Neural crest cell (in vitro differentiated cells): Measurements from ENCODE around the gene NUDCD3. TPM values are rescaled to one million over a fixed set of nuclear protein-coding genes. Genes with fewer than 3 reads are reported as not detected.

Source experiments
- DNase-seq: peaks from one replicate; pipeline ENCODE4 v3.0.0; 2021; ENCODE audit warnings: low read depth, mixed read lengths, low spot score
- H3K27ac Mint-ChIP-seq: one replicate; pipeline ENCODE4 v1.8.0; 2021; ENCODE audit warnings: mild to moderate bottlenecking, mixed read lengths; ENCODE audit not compliant: unreplicated experiment
- H3K27me3 Mint-ChIP-seq: 2 replicates; pipeline ENCODE4 v1.8.0; 2021; ENCODE audit warnings: low read depth, mild to moderate bottlenecking, mixed read lengths
- H3K36me3 Mint-ChIP-seq: 2 replicates; pipeline ENCODE4 v1.8.0; 2021; ENCODE audit warnings: low read depth, mild to moderate bottlenecking, mixed read lengths
- H3K4me1 Mint-ChIP-seq: 2 replicates; pipeline ENCODE4 v1.8.0; 2021; ENCODE audit warnings: mixed read lengths
- H3K4me3 Mint-ChIP-seq: one replicate; pipeline ENCODE4 v1.8.0; 2021; ENCODE audit warnings: mild to moderate bottlenecking, mixed read lengths
- H3K9me3 Mint-ChIP-seq: 2 replicates; pipeline ENCODE4 v1.8.0; 2021; ENCODE audit warnings: mixed read lengths
- CTCF ChIP-seq: fragments of 200-600 bp; sonication (generic); conservative IDR thresholded peaks from 2 replicates; pipeline ENCODE4 v1.5.0; 2021; ENCODE audit warnings: antibody characterized with exemption, mild to moderate bottlenecking
- total RNA-seq: library from RNA; stranded (reverse); gene quantifications from 2 replicates; pipeline ENCODE4 v1.2.1, GENCODE V29; 2021

The NUDCD3 gene
- total RNA-seq, 1 donor from 2014 or later, result 93.2 TPM

DNA sequence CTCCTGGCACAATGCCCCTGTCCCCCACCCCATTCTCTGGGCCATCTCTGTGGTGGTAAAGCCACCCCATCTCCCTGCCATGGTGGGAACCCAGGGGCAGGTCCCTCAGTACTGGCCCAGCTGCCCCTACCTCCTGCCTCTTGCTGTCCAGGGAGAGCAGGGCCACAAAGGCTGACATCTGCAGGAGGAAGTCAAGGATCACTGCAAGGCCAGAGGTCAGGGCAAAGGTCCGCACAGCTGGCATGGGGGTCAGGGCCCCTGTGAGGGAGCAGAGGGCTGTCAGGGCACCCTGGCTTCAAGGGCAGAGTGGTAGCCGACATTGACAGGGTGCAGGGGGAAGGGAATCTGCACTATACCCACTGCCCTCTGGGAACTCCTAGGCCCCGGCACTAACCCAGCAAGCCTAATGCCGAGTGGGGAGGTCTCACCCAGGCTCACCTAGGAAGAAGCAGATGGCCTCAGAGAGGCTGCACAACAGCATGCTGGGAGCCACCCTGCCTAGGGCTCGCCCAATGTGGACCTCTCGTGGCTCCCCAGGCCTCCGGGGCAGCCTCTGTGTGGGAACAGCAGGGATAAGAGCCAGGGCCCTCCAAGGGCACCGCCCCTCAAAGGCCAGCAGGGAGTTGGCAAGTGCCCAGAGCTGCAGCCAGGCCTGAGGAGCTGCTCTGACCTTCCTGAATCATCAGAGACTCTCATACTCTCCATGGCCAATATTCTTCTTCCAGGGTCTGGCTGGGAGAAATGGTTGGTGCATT is 43.0 kb upstream of the NUDCD3 start:
- H3K9me3 Mint-ChIP-seq, result peaks cover under 1% of the 10 kb centered on the region
- peaks cover under 1% of the 10 kb centered on the region for H3K27me3 Mint-ChIP-seq
- H3K4me1 Mint-ChIP-seq, result no peaks in the 10 kb centered on the region
- H3K27ac Mint-ChIP-seq, result peak overlapping the region; percentile 9
- H3K4me3 Mint-ChIP-seq, result no peak overlapping the region
- no peak for TF ChIP-seq CTCF
- no peak for DNase-seq
- H3K36me3 Mint-ChIP-seq, result peaks cover under 1% of the 10 kb centered on the region

GRCh38 chr7:44531421-44532380 is 41.2 kb upstream of the NUDCD3 start:
- H3K9me3 Mint-ChIP-seq, result peaks cover 2% of the 10 kb centered on the region
- H3K36me3 Mint-ChIP-seq, result peaks cover 2% of the 10 kb centered on the region
- DNase-seq, result no peak
- H3K27me3 Mint-ChIP-seq, result peaks cover 2% of the 10 kb centered on the region
- H3K4me3 Mint-ChIP-seq, result no peak overlapping the region
- no peaks in the 10 kb centered on the region for H3K4me1 Mint-ChIP-seq
- TF ChIP-seq CTCF, result no peak
- H3K27ac Mint-ChIP-seq, result no peak overlapping the region

DNA sequence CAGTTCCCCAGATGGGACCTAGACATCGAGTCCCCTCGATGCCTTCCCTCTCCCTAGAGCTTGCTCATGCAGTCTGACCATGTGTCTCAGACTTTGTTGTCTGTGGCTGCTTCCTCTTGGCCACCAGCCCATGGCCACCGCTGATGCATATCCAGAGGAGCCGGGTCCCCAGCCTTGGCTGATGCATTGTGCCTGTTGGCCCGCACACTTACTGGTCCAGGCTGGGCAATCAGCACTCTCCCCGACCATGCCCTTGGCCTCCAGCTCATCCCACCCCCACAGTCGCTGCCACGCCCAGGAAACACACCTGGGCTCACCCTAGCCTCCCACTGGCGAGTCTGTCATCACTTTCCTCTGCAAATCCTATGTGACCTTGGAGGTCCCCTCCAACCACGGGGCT is 40.5 kb upstream of the NUDCD3 start:
- peaks cover 2% of the 10 kb centered on the region for H3K9me3 Mint-ChIP-seq
- H3K4me3 Mint-ChIP-seq, result no peak overlapping the region
- H3K4me1 Mint-ChIP-seq, result no peaks in the 10 kb centered on the region
- H3K27ac Mint-ChIP-seq, result no peak overlapping the region
- H3K36me3 Mint-ChIP-seq, result peaks cover 2% of the 10 kb centered on the region
- no peak for DNase-seq
- peaks cover 2% of the 10 kb centered on the region for H3K27me3 Mint-ChIP-seq
- no peak for TF ChIP-seq CTCF

DNA sequence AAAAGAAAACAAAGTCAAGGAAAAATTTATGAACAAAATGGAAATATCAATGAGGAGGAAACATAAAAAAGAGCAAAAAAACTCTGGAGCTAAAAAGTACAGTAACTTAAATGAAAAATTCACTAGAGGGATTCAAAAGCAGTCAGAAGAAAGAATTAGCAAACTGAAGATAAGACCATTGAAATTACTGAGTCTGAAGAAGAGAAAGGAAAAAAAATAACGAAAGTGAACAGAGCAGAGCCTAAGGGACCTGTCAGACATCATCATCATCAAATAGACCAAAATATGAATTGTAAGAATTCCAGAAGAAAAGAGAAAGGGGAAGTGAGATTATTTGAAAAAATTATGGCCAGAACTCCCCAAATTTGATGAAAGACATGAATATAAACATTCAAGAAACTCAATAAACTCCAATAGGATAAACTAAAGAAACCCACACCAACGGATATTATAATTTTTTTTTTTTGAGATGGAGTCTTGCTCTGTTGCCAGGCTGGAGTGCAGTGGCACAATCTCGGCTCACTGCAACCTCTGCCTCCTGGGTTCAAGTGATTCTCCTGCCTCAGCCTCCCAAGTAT is 34.4 kb upstream of the NUDCD3 start:
- Mint-ChIP-seq H3K36me3 (peaks cover 5% of the 10 kb centered on the region), H3K27ac (no peak overlapping the region)
- TF ChIP-seq CTCF, result no peak

GRCh38 chr7:44522315-44522714 is 31.9 kb upstream of the NUDCD3 start:
- no peak overlapping the region for H3K4me3 Mint-ChIP-seq
- peaks cover 3% of the 10 kb centered on the region for H3K36me3 Mint-ChIP-seq
- H3K27ac Mint-ChIP-seq, result no peak overlapping the region
- no peak for TF ChIP-seq CTCF
- no peak for DNase-seq
- peaks cover 6% of the 10 kb centered on the region for H3K27me3 Mint-ChIP-seq
- peaks cover 5% of the 10 kb centered on the region for H3K9me3 Mint-ChIP-seq
- H3K4me1 Mint-ChIP-seq, result no peaks in the 10 kb centered on the region

More for the DNA sequence above, 34.4 kb upstream of the NUDCD3 start:
- Mint-ChIP-seq H3K4me3 (no peak overlapping the region), H3K4me1 (no peaks in the 10 kb centered on the region), H3K27me3 (peaks cover 8% of the 10 kb centered on the region), H3K9me3 (peaks cover 7% of the 10 kb centered on the region)
- no peak for DNase-seq
